SK-N-MC (cell line): ENCODE measurements around the gene RPAP3.

Experiments
- EZH2 ChIP-seq: fragments of 200-600 bp; sonication (generic); IDR thresholded peaks from one replicate; pipeline ENCODE4 v1.6.1; 2017; ENCODE audit warnings: antibody characterized with exemption
- FOXP2 ChIP-seq: optimal IDR thresholded peaks from 2 replicates; pipeline ENCODE3; 2011; ENCODE audit warnings: mild to moderate bottlenecking, moderate library complexity; ENCODE audit not compliant: insufficient read depth; ENCODE audit errors: extremely low read length, control extremely low read depth
- POLR2AphosphoS5 ChIP-seq: IDR thresholded peaks from 2 replicates; pipeline ENCODE4 v1.6.1; 2012; ENCODE audit warnings: mild to moderate bottlenecking, low read depth, low read length, borderline replicate concordance

GRCh38 chr12:47649381-47649780 is 56.4 kb downstream of the RPAP3 start:
- TF ChIP-seq EZH2 (no peak), POLR2AphosphoS5 (no peak), FOXP2 (no peak)
